GM12878 (cell line): Measurements from ENCODE around the gene DMKN. TPM values are rescaled to one million over a fixed set of nuclear protein-coding genes. Genes with fewer than 3 reads are reported as not detected.

ENCODE experiments used
- ATAC-seq: fragments of 200-7000 bp; cut with Tn5 transposase; 3 replicates; pipeline ENCODE4 v1.9.1; 2020; ENCODE audit warnings: mild to moderate bottlenecking, moderate library complexity
- BruUV-seq: library from RNA; stranded (reverse); fragments of 400-500 nt; replicated peaks from 2 replicates; lab custom pipeline; 2021; lab: Mats Ljungman, UMichigan
- CTCF ChIA-PET: fragments of 300-600 bp; sonication (Branson Sonifier 250); formaldehyde crosslinking; extraction: SDS; loops from one replicate; lab custom pipeline; 2021; ENCODE audit warnings: inconsistent platforms; lab: Yijun Ruan, JAX
- POLR2A ChIA-PET: fragments of 350-600 bp; formaldehyde crosslinking; extraction: SDS; loops from one replicate; lab custom pipeline; 2021; ENCODE audit warnings: inconsistent platforms; lab: Charles Lee
- RAD21 ChIA-PET: fragments of 300-600 bp; sonication (Branson Sonifier 250); formaldehyde crosslinking; loops from one replicate; lab custom pipeline; 2023; ENCODE audit warnings: antibody characterized with exemption; ENCODE audit not compliant: unreplicated experiment; lab: Charles Lee
- SMC1A ChIA-PET: fragments of 300-600 bp; sonication (Branson Sonifier 250); formaldehyde crosslinking; loops from one replicate; lab custom pipeline; 2023; ENCODE audit not compliant: unreplicated experiment, uncharacterized antibody; lab: Charles Lee
- DNase-seq: peaks from one replicate; pipeline ENCODE4 v3.0.0-alpha.2; 2011; ENCODE audit warnings: low read depth, low spot score
- FAIRE-seq: peaks from 3 replicates; lab custom pipeline; 2011; peaks lifted over from hg19 to GRCh38; lab: Jason Lieb, UNC
- H2AFZ ChIP-seq: 2 replicates; pipeline ENCODE4 v1.6.0; 2011; ENCODE audit warnings: low read depth, low read length, control low read depth; ENCODE audit not compliant: control insufficient read depth
- H3K27ac ChIP-seq: 2 replicates; pipeline ENCODE4 v1.5.1; 2011; ENCODE audit warnings: control low read depth; ENCODE audit not compliant: control insufficient read depth, insufficient read depth
- H3K27me3 ChIP-seq, 2 experiments: replicated peaks in 1 of 2; 2 replicates each; pipeline versions ENCODE4 v1.6.0 to v1.6.1; 2011; ENCODE audit warnings: low read length in 1 of 2; ENCODE audit not compliant: control insufficient read depth in 2 of 2, insufficient read depth in 2 of 2
- H3K36me3 ChIP-seq, 2 experiments: 2 replicates each; pipeline ENCODE4 v1.5.1; 2011; ENCODE audit warnings: low read length in 1 of 2; ENCODE audit not compliant: control insufficient read depth in 2 of 2, insufficient read depth in 2 of 2
- H3K4me1 ChIP-seq: 2 replicates; pipeline ENCODE4 v1.6.1; 2011; ENCODE audit warnings: mild to moderate bottlenecking, low read length, moderate library complexity, mixed read lengths; ENCODE audit not compliant: control insufficient read depth, insufficient read depth
- H3K4me2 ChIP-seq: 2 replicates; pipeline ENCODE4 v1.6.0; 2011; ENCODE audit warnings: control low read depth; ENCODE audit not compliant: control insufficient read depth, insufficient read depth
- H3K4me3 ChIP-seq: fragments of 200-600 bp; sonication (generic); 2 replicates; pipeline ENCODE4 v1.5.1; 2016
- H3K79me2 ChIP-seq: 2 replicates; pipeline ENCODE4 v1.6.0; 2011; ENCODE audit warnings: low read length; ENCODE audit not compliant: control insufficient read depth, insufficient read depth
- H3K9ac ChIP-seq: 2 replicates; pipeline ENCODE4 v1.8.0; 2011; ENCODE audit warnings: low read length, control low read depth, mixed read lengths; ENCODE audit not compliant: control insufficient read depth, insufficient read depth
- H3K9me3 ChIP-seq: replicated peaks from 3 replicates; pipeline ENCODE4 v1.5.1; 2011; ENCODE audit warnings: mild to moderate bottlenecking, low read length; ENCODE audit not compliant: control insufficient read depth, insufficient read depth
- H4K20me1 ChIP-seq: 2 replicates; pipeline ENCODE4 v1.6.0; 2011; ENCODE audit not compliant: control insufficient read depth, insufficient read depth
- EZH2 ChIP-seq: IDR thresholded peaks from 2 replicates; pipeline ENCODE4 v1.6.1; 2012; ENCODE audit warnings: low read depth, mild to moderate bottlenecking, control low read depth, inconsistent platforms, low read length, borderline replicate concordance; ENCODE audit not compliant: control insufficient read depth
- IKZF2 ChIP-seq, 2 experiments: fragments of 450-650 bp; IDR thresholded peaks; 2 replicates each; pipeline ENCODE4 v1.6.1; 2017; ENCODE audit warnings: mild to moderate bottlenecking in 2 of 2, moderate library complexity in 2 of 2
- NR2F1 ChIP-seq: fragments of 450-650 bp; conservative IDR thresholded peaks from 2 replicates; pipeline ENCODE4 v1.6.1; 2017; ENCODE audit warnings: mild to moderate bottlenecking
- SUZ12 ChIP-seq: fragments of 200-600 bp; sonication (generic); IDR thresholded peaks from one replicate; pipeline ENCODE4 v1.6.1; 2018; ENCODE audit warnings: antibody characterized with exemption, mild to moderate bottlenecking; ENCODE audit not compliant: unreplicated experiment
- ZNF217 ChIP-seq: fragments of 450-650 bp; IDR thresholded peaks from 2 replicates; pipeline ENCODE4 v1.6.1; 2017; ENCODE audit warnings: antibody characterized with exemption, mild to moderate bottlenecking
- WGBS: methylation state at CpG from one replicate; pipeline ENCODE4 v1.1.6; 2016; ENCODE audit warnings: low lambda C conversion rate; ENCODE audit not compliant: insufficient replicate concordance, insufficient coverage; ENCODE audit errors: missing lambda C conversion rate; 5-methylcytosine and 5-hydroxymethylcytosine counted together
- in situ Hi-C: fragments of 300-500 bp; cut with MboI; formaldehyde crosslinking; loops from 9 replicates; pipeline ENCODE4 v1.14.3; 2018; ENCODE audit warnings: mixed read lengths
- intact Hi-C: fragments of 100-400 bp; cut with micrococcal nuclease; formaldehyde crosslinking; loops from one replicate; pipeline ENCODE4 v1.14.2; 2022; ENCODE audit not compliant: unreplicated experiment
- polyA plus RNA-seq, 11 experiments: library from polyadenylated mRNA; depleted of rRNA in 4 of 11; unstranded in 6 of 11; stranded (reverse) in 5 of 11; fragments of >200 nt; fragmentation: Nextera tagmentation in 4 of 11; fragmentation: Illumina TruSeq in 1 of 11; extraction: Ambion mirVana in 4 of 11; extraction: Trizol in 1 of 11; gene quantifications; 1 replicate in 1 of 11; 2 replicates in 10 of 11; pipeline versions ENCODE4 v1.2.1 to v1.2.3, GENCODE V29; 2011 to 2016; ENCODE audit warnings: inconsistent platforms in 2 of 11, missing spikeins in 2 of 11, low read depth in 1 of 11
- total RNA-seq, 4 experiments: library from RNA; depleted of rRNA in 3 of 4; stranded (reverse); fragments of >200 nt in 3 of 4; fragmentation: Illumina TruSeq in 1 of 4; extraction: Trizol in 1 of 4; gene quantifications; 2 replicates each; pipeline versions ENCODE4 v1.2.1 to v1.2.3, GENCODE V29; 2013 to 2021
- TF ChIP-seq, protein P1 (sequence below): fragments of 450-650 bp; formaldehyde crosslinking; IDR thresholded peaks from 2 replicates; pipeline ENCODE4 v1.4.0; 2020; ENCODE audit warnings: mild to moderate bottlenecking, moderate library complexity

DMKN gene
- total and polyA plus RNA-seq, 10 of the 15 experiments (the other 5 are each of a cell fraction or from before 2014, with no cell fraction given): 36.4 to 114 (median 58.6) TPM

- Histone ChIP-seq H3K4me2 (0 out of 2 replicates have a peak overlapping the region, but pooled peaks have one; percentile 25), H3K4me3 (no peak overlapping the region), H3K27me3 (peaks cover 0 to 8% of the 10 kb centered on the region in 2 experiments; a peak in 3 of 4 replicates), H3K9ac (no peak overlapping the region), H4K20me1 (no peaks in the 10 kb centered on the region), H3K79me2 (no peaks in the 10 kb centered on the region), H2AFZ (peak overlapping the region; percentile 4; the same call in 1 of the 2 replicates), H3K36me3 (no peaks in the 10 kb centered on the region), H3K4me1 (peaks cover 7% of the 10 kb centered on the region), H3K27ac (no peak overlapping the region), H3K9me3 (no peaks in the 10 kb centered on the region)
- 20% methylated on average over 24 of the region's 30 CpGs for WGBS
- ChIA-PET RAD21 (no interaction called here), CTCF (interaction anchor here (1.0 kb wide), 1 partner anchor 23 kb away, joined by 3 read pairs; no protein-coding TSS in a partner anchor), SMC1A (interaction anchor here (1.0 kb wide), 1 partner anchor 10 kb away, joined by 3 read pairs; no protein-coding TSS in a partner anchor), POLR2A (no interaction called here)
- intact Hi-C loops: no loop called here
- ATAC-seq: peak; percentile 90
- no TSS peak for BruUV-seq
- in situ Hi-C loops: no loop called here
- no peak for FAIRE-seq
- TF ChIP-seq EZH2 (no peak), SUZ12 (no peak), ZNF217 (no peak), IKZF2 (IDR thresholded peaks at IDR 0.05) (peak in 1 of 2 experiments; percentile 33; a peak in 1 of 4 replicates), NR2F1 (peak; percentile 58)
- TF ChIP-seq, protein P1, sequence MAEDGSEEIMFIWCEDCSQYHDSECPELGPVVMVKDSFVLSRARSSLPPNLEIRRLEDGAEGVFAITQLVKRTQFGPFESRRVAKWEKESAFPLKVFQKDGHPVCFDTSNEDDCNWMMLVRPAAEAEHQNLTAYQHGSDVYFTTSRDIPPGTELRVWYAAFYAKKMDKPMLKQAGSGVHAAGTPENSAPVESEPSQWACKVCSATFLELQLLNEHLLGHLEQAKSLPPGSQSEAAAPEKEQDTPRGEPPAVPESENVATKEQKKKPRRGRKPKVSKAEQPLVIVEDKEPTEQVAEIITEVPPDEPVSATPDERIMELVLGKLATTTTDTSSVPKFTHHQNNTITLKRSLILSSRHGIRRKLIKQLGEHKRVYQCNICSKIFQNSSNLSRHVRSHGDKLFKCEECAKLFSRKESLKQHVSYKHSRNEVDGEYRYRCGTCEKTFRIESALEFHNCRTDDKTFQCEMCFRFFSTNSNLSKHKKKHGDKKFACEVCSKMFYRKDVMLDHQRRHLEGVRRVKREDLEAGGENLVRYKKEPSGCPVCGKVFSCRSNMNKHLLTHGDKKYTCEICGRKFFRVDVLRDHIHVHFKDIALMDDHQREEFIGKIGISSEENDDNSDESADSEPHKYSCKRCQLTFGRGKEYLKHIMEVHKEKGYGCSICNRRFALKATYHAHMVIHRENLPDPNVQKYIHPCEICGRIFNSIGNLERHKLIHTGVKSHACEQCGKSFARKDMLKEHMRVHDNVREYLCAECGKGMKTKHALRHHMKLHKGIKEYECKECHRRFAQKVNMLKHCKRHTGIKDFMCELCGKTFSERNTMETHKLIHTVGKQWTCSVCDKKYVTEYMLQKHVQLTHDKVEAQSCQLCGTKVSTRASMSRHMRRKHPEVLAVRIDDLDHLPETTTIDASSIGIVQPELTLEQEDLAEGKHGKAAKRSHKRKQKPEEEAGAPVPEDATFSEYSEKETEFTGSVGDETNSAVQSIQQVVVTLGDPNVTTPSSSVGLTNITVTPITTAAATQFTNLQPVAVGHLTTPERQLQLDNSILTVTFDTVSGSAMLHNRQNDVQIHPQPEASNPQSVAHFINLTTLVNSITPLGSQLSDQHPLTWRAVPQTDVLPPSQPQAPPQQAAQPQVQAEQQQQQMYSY (CRISPR knock-in tag): no peak
- no peak for DNase-seq
Measured at GRCh38 chr19:35533822-35534392, 20.5 kb upstream of the DMKN start.
